ENCODE data around the gene SMAD3.

The SMAD3 gene

DNA sequence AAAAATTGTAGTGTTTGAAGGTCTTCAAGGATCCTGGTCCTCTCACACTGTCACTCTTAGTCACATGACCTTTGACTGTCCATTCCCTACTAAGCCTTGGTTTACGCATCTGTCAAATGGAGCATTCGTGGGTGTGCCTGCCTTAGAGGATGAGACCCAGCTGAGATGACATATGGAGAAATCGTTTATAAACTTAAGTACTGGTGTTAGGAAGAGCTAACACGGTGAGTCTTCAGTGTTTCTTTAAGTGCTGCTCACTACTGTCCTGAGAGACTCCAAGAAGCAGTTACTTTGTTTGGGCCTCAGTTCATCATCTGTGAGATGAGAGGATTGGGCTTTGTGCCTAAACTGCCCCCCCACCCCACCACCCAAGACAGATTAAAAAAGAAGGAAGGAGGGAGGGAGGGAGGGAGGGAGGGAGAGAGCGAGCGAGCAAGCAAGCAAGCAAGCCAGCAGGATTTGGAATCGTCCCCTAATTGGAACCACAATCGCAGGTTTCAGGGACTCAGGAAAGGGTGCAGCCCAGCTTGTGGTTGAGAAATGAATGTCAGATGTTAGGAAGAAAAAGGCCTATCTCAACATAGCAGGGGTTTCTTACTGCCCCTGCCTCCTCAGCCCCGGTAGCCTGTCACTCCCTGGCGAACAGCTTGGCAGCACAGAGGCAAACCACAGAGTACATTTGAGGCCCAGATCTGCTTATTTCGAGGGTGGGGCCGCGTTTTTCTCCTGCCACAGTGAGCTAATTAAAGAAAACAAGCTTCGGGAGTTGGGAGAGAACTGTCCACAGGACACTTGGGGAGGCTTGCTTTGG lies 32.7 kb downstream of the SMAD3 start:
- DNase-seq: no peak

GRCh38 chr15:67098768-67099282 lies 33.4 kb downstream of the SMAD3 start:
- DNase-seq: no peak

DNA sequence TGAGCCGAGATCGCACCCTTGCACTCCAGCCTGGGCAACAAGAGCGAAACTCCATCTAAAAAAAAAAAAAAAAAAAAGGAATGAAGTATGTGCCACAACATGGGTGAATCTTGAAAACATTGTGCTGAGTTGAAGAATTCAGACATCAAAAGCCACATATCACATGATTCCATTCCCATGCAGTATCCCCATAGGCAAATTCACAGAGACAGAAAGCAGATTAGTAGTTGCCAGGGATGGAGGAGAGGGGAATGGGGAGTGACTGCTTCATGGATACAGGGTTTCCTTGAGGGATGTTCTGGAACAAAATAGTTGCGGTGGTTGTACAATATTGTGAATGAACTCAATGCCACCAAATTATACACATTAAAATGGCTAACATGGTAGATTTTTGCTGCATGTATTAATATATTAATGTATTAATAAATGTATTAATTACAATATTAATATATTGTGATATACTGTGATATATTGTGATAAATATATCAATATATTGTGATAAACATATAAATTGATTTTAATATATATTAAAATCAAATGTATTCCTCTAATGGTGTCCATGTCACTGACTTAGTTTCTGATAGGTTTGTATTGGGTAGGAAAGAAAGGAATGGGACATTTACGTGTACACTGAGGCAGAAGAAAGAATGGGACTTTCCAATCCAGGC lies 34.9 kb downstream of the SMAD3 start:
- DNase-seq: no peak

GRCh38 chr15:67100801-67101581 lies 35.6 kb downstream of the SMAD3 start:
- no peak for DNase-seq

- DNase-seq: no peak
Measured at GRCh38 chr15:67101911-67102598, 36.7 kb downstream of the SMAD3 start.

GRCh38 chr15:67102599-67102929 lies 37.2 kb downstream of the SMAD3 start:
- no peak for DNase-seq

GRCh38 chr15:67103021-67103420 lies 37.6 kb downstream of the SMAD3 start:
- no peak for DNase-seq

DNA sequence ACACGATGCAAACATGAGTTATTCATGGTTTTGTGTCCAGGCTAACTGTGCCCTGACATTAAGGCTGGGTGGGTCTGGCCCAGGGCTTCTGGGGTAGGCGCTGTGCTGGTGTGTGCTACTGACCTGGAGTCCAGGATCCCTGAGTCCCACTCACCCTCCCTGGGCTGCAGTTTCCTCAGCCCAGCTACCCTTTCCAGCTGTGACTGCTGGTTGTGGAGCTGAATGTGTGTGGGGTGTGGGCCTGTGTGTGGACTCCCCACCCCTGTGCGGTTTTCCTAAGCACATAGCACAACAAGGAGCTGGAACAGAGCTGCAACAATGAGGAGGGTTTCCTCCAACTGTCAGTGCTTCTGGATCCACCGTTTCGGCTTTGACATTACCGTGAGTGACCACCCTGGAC lies 38.0 kb downstream of the SMAD3 start:
- DNase-seq: no peak

GRCh38 chr15:67103869-67104268 lies 38.5 kb downstream of the SMAD3 start:
- DNase-seq: no peak

DNA sequence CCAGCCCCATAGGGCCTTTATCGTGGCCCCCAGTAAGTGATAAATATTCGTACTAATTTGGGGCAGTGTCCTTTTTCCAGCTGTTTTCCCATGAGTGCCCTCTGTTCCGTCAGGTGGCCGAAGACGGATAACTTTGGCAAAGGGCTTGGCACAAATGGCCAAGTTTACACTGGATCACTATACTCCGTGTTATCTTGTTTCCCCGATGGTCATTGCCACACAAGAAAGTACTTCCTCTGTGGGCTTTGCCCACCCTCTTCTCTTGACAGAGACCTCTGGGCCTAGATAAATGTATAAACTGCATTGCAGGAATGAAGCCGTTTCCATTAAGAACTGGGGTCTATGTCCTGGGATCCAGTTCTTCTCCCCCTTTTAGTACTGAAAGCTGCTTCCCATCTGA lies 39.1 kb downstream of the SMAD3 start:
- no peak for DNase-seq

DNA sequence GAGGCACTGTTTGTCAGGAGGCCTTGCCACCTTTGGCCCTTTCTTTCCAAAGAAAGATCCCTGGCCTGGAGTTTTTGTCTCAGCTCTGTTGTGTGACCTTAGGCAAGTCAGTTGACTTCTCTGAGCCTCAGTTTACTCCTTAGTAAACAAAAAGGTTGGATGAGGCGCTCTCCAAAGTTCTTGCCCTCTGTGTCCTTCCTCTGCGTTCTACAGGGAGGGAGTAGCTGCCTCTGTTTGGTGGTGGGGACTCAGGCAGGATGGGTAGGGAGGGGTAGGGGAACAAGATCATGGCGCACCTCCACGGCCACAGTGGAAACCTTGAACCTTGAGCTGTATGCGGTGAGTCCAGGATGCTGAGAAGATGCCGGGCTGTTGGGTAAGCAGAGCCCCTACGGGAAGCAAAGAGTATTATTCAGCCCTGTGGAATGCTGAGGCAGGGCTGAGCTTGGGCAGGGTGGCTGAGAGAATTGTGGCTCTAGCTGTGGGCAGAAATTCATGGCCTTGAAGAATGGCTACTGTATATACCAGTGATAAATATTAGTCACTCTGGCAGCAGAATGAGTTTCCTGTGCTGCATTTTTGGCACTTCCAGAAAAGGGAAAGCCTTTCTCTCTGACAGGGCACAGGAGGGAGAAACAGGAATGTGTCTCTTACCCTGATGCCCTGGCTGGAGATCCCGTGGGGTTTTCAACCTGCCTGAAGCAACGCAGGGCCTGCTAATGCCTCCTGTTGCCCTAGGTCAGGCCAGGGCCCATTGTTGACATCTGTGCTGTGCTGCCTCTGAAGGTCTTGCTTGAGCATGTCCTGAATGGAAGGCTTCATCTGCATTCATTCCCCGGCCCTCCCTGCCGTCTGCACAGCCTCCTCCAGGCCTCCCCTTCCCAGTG lies 39.9 kb downstream of the SMAD3 start:
- DNase-seq: no peak

GRCh38 chr15:67105991-67106763 lies 40.8 kb downstream of the SMAD3 start:
- no peak for DNase-seq

GRCh38 chr15:67106764-67107013 lies 41.3 kb downstream of the SMAD3 start:
- no peak for DNase-seq

DNA sequence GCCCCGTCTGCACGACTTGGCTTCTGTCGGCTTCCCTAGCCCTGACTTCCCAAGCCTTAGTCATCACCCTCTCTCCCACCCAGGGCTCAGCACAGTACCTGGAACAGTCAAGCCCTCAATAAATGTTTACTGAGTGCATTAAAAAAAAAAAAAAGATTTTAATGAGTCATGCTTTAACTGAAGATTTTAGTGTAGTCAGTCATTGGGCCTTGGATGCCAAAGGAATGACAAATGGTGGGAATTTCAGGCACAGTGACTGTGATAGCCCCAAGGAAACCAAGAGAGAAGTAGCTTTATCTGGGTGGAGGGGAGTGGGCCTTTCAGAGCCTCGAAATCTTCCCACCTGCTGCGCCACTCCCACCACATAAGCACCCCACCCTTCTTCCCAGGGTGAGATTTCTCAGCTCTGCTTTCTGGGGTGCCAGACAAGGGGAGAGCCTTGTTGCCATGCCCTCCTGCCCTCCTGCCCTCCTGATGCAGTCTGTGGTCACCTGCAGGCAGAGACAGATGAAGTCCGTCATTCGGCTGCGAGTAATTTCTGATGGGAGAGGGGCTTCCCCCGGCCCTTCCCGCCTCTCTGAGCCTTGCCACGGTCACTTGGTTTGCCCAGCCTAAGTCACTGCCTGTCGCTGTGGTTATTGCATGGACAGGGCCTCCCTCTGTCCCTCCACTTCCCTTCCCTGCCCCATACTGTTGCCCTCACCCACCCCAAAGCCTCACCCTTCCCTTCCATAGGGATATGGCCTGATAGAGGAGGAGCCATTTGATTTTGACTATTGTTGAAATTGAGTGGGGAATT lies 41.8 kb downstream of the SMAD3 start:
- no peak for DNase-seq

DNA sequence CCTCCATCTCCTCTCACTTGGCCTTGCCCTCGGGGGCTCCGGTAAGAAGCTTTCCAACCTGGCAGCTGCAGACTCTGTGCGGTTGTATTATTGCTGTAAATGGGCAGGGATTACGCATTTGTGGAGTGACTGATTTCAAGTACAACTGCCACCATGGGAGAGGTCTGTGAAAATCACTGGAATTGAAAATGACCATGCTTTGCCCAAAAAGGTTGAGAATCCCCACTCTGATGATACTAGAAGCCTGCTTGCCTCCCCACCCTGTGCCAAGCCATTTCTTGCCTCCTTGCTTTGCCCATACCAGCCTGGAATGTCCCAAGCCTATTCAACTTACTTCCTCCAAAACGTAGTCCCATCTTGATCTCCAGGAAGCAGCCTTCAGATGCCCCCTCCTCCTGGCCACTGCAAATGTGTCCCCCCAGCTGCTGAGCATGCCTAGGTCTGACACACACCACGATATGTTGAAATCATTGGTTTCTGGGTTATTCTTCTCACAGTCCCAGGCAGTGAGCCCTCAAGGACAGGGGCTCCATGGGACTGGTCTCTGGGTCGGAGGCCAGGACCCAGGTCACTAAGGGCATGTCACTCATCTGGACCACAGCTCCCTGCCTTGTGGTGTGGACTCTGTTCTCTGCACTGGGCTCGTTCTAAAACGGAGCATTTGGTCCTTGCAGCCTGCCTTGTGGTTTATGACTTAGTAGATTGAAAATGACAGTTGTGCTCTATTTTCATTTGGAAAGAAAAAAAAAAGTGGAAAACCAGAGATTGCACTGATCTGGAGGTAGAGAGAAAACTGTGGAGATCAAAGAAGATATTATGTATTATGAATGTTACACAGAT lies 42.9 kb downstream of the SMAD3 start:
- DNase-seq: no peak

DNA sequence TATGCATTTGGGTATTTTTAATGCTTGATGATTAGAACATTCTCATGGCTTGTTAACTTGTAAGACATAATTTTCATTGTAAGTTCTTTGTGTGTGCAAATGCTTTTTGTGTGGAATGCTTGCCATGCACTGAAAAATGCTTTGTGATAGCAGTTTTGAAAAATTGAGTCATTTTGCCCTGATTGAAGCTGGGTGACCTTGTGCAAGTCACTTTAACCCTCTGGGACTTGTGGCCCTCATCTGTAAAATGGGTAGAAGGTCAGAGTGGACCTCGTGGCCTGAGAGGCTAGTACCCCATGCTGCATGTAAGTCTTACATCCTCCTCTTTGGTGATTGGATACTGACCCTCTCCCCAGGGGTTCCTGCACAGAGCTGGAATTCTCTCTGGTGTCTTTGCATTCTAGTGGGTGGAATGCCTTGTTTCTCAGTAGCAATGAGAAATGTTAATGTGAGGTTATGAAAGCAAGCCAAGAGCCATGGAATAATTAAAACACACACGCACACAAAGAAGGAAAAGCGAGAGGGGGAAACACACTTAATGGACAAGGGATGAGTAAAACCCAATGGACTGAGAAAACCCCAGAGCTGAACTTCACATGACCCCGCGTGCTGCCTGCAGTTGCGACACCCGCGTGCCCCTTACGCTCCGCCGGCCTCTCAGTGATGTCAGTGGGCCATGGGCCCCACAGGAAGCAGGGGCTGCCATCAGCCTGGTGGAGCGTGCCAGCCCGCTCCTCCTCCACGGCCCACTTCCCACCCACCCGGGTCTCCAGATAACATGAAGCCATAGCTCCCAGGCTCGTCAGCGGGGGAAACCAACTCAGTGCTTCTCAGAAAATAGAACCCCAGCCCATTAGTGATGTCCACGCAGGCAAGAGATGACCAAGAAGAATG lies 44.0 kb downstream of the SMAD3 start:
- no peak for DNase-seq

DNA sequence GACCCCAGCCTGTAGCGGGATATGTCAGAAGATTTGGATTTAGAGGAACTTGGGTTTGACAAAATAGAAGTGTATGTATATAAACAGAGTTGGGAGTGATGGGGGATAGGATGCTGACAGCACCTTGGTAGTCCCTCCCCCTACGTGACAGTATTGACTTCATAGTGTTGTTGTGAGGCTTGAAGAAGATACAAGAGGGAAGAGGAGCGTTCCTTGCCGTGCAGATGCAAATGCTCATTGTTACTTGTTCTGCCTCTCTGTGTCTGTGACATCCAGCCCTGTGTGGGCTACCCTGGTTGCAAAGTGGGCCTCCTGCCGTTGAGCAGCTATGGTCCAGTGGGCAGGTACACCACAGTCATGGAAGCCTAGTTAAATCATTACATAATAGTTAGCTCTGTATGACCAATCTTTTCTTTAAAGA lies 45.0 kb downstream of the SMAD3 start:
- no peak for DNase-seq
